Stimulated activated CD8-positive, alpha-beta memory T cell treated with anti-CD3 and anti-CD28 coated beads, Interleukin-15, amount 100 ng/mL, for 48 hours (primary cell): ENCODE data around the gene EHMT1.

Source experiments
- DNase-seq, 2 donors: peaks; one replicate each; pipeline ENCODE4 v3.0.0-alpha.2; 2020; ENCODE audit warnings: low read depth in 2 of 2

Gene EHMT1

DNA sequence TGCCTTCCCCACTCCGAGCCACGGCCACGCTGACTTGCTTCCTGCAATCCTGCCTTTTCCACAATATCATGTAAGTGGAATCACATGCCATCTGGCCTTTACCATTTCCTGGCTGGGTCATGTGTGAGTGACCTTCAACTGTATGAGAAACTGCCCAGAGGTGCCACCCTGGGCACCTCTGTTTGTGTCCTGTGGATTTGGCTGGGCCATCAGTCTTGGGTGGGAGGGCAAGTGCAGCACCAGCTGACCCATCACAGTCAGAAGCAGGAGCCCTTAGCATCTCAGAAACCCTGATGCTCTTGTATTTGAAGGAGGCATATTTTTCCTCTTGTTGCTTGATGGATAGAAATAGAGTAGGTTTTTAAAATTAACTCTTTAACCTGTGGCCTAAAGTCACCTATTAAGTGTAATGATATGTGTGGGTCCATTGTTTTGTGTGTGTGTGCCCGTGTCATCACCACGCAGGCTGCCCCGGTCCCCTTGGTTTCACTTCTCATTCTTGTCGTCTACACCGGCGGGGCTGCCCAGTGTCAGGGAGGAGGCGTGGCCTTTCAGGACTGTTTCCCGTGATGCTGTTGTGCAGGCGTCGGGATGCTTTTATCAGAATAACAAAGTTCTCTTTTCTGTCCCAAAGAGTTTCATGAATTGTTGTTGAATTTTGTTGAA is 206.7 kb downstream of the EHMT1 start:
- no peak for DNase-seq

DNA sequence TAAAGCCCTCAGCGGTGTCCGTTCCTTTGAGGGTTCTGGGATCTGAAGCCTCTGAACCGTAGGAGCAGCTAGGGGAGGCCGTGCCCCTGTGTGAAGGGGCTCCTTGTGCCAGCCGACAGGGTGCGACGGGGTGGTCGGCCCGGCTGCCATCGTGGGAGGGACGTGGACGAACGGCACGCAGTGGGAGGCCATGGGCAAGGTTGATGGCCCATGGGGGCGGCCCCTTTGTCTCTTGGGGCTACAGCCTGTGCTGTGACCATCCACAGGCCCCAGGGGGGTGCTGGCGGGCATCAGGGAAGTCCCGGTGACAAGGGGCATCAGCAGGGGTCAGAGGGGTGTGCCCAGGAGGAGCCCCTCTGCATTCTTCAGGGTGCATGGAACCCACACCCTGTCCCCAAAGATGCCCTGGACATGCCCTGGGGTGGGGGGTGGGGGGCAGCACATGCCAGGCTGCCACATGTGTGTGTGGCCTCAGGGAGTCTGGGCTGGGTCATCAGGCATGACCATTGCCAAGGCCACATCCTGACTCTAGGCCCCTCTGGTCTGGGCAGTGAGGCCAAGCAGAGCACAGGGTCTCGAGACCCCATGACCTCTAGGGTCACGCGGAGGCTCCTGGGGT is 209.2 kb downstream of the EHMT1 start:
- no peak for DNase-seq

DNA sequence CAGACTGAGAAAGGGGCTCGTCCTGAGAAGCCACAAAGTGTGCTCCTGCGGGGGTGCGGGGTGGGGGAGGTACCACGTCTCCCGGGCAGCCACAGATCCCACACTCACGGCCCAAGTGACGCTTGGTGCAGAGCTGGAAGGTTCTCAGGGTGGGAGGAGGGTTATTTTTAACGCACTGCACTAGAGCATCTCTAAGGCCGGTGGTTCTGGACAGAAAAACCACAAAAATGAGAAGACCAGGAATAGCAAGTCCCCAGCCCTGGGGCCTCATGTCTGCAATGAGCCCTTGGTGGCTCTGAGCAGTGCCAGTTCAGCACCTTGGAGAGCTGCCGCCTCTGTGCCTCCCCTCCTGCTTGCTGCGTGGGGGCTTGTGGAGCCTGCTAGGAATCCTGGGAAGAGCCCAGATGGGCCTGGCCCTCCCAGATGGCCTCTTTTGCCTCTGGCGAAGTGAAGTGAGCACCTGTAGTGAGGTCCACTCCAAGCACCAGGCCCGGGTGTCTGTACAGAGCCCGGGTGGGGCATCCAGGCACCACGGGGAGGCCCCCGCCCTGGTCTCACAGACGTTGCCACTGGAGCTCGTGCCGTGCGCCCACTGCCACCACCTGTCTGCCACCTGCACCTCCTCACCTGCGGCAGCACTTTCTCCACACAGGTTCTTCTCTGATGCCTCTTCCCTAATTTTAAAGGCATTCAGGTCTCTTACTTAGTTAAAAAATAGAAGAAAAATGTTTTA is 209.9 kb downstream of the EHMT1 start:
- no peak for DNase-seq

- no peak for DNase-seq
Observed at GRCh38 chr9:137829260-137829996, 210.6 kb downstream of the EHMT1 start.

DNA sequence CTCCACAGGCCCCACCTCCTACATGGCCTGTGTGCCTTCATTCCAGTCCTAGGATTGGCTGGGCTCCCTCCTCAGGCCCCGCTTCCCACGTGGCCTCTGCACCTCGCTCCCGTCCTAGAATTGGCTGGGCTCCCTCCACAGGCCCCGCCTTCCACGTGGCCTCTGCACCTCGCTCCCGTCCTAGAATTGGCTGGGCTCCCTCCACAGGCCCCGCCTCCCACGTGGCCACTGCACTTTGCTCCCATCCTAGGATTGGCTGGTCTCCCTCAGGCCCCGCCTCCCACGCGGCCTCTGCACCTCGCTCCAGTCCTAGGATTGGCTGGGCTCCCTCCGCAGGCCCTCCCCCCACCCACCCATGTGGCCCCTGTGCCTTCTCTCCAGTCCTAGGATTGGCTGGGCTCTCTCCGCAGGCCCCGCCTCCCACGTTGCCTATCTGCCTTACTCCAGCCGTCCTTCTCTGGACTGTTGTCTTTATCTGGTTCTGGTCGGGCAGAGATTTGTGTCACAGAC is 213.4 kb downstream of the EHMT1 start:
- no peak for DNase-seq

- no peak for DNase-seq
Observed at GRCh38 chr9:137832830-137833590, 214.2 kb downstream of the EHMT1 start.

GRCh38 chr9:137833721-137834613 is 215.2 kb downstream of the EHMT1 start:
- no peak for DNase-seq

GRCh38 chr9:137834846-137835546 is 216.2 kb downstream of the EHMT1 start:
- DNase-seq: no peak

GRCh38 chr9:137836151-137836830 is 217.5 kb downstream of the EHMT1 start:
- DNase-seq: no peak

GRCh38 chr9:137836831-137837241 is 218.0 kb downstream of the EHMT1 start:
- DNase-seq: no peak

DNA sequence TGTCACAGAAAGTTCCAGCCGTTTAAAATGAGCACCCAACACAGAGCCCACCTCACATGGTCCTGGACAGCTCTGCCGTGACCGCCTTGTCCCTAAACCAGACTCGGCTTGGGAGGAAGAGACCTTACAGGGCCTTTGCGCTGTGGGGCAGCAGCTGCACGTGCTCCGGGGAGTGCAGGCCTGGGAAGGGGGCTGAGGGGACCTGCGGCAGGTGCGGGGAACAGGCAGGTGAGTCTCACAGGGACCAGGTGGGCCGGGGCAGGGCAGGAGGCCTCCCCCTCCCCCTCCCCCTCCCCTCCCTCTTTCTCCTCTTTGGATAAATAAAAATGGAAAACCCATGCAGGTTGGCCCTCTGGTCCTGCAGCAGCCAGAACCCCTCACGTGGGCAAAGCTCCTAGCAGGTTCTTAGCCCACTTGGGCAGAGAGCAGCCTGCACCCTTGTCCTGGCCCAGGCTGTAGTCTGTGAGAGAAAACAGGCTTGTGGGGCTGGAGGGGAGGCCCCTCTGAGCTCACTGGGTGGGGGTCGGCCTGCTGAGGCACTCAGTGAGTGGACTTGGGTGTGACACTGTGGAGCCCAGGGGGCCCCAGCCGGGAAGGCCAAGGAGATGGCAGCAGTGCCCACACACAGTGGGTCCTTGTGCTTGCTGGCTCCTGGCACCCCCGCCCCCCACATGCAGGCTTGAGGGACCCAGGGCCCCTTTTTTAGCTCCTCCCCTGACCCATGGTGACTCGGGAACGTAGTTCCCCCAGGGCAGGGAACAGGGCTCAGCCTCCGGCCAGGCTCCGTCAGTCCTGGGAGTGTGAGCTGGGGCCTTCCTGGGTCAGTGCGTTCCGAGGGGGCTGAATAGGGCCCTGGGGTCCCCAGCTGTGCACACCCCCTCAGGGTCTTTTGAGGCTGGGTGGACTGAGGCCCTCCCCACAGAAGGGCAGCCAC is 218.8 kb downstream of the EHMT1 start:
- DNase-seq: no peak

GRCh38 chr9:137838576-137838975 is 219.8 kb downstream of the EHMT1 start:
- no peak for DNase-seq

DNA sequence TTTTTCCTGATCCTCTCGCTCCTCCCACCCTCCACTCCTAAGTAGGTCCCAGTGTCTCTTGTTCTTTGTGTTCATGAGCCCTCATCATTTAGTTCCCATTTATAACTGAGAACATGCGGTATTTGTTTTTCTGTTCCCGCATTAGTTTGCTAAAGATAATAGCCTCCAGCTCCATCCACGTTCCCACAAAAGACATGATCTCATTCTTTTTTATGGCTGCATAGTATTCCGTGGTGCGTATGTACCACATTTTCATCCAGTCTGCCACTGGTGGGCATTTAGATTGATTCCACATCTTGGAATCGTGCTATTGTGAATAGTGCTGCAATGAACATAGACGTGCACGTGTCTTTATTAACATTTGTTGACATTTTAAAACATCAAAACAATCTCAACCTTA is 224.6 kb downstream of the EHMT1 start:
- no peak for DNase-seq

- no peak for DNase-seq
Observed at GRCh38 chr9:137851516-137852267, 232.9 kb downstream of the EHMT1 start.

- DNase-seq: no peak
Observed at GRCh38 chr9:137853392-137853995, 234.7 kb downstream of the EHMT1 start.

DNA sequence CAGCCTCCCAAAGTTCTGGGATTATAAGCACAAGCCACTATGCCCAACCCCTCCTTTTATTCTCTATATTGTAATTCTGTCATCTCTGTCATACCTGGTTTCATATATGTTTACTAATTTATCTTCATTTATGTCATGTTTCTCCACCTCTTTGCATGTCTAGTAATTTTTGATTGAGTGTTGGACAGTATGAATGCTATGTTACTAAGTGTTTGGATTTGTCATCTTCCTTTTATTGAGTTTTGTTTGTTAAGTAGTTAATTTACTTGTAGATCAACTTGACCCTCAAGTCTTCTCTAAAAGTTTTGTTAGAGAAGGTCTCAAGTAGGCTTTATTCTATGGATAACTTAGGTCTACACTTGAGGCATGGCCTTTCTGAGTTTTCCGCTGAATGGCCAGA is 241.6 kb downstream of the EHMT1 start:
- DNase-seq: no peak
